Progenitor cell of endocrine pancreas (in vitro differentiated cells): ENCODE measurements around the gene TLR3. TPM values are rescaled to one million over a fixed set of nuclear protein-coding genes. Genes with fewer than 3 reads are reported as not detected.
A peak's percentile ranks its signal among the peaks of the same experiment; 100 is the strongest.

Source experiments
- DNase-seq: peaks from one replicate; pipeline ENCODE4 v3.0.0; 2021; ENCODE audit warnings: low spot score; ENCODE audit not compliant: unreplicated experiment
- H3K27ac Mint-ChIP-seq: 2 replicates; pipeline ENCODE4 v1.8.0; 2021; ENCODE audit warnings: mild to moderate bottlenecking, moderate library complexity, mixed read lengths
- H3K27me3 Mint-ChIP-seq: 2 replicates; pipeline ENCODE4 v1.8.0; 2021; ENCODE audit warnings: mixed read lengths
- H3K36me3 Mint-ChIP-seq: 2 replicates; pipeline ENCODE4 v1.8.0; 2022; ENCODE audit warnings: mixed read lengths; ENCODE audit not compliant: insufficient read depth
- H3K4me1 Mint-ChIP-seq: 2 replicates; pipeline ENCODE4 v1.8.0; 2021; ENCODE audit warnings: low read depth, mixed read lengths
- H3K4me3 Mint-ChIP-seq: 2 replicates; pipeline ENCODE4 v1.8.0; 2021; ENCODE audit warnings: low read depth, mild to moderate bottlenecking, moderate library complexity, mixed read lengths
- H3K9me3 Mint-ChIP-seq: 2 replicates; pipeline ENCODE4 v1.8.0; 2021; ENCODE audit warnings: low read depth, mixed read lengths
- total RNA-seq: library from RNA; stranded (reverse); gene quantifications from 2 replicates; pipeline ENCODE4 v1.2.1, GENCODE V29; 2021
- TF ChIP-seq, protein P1 (sequence below): fragments of 200-600 bp; sonication (generic); IDR thresholded peaks from one replicate; pipeline ENCODE4 v1.5.0; 2021; ENCODE audit warnings: antibody characterized with exemption, mild to moderate bottlenecking; ENCODE audit not compliant: unreplicated experiment

The TLR3 gene
- total RNA-seq, 1 donor from 2014 or later: not detected

DNA sequence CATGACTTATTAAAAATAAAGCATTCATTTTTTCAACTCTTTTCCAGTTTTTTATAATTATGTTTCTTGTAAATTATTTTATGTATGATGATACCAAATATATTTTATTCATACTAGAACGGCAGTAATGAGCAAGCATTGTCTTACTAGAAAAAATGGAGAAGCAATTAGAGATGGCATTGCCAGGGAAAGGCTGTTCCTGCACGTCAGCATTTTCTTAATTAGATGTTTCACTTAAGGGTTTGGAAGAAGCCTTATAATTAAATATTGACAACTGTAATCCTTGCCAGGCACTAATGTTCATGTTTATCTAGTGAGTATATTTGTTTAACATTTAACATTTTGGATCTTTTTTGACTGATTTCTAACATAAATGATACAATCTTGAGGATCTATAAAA is 52.1 kb downstream of the TLR3 start:
- Mint-ChIP-seq H3K36me3 (peaks cover 1% of the 10 kb centered on the region), H3K4me3 (no peak overlapping the region), H3K27ac (no peak overlapping the region), H3K9me3 (no peaks in the 10 kb centered on the region), H3K27me3 (peaks cover 10% of the 10 kb centered on the region), H3K4me1 (no peaks in the 10 kb centered on the region)
- TF ChIP-seq, protein P1, sequence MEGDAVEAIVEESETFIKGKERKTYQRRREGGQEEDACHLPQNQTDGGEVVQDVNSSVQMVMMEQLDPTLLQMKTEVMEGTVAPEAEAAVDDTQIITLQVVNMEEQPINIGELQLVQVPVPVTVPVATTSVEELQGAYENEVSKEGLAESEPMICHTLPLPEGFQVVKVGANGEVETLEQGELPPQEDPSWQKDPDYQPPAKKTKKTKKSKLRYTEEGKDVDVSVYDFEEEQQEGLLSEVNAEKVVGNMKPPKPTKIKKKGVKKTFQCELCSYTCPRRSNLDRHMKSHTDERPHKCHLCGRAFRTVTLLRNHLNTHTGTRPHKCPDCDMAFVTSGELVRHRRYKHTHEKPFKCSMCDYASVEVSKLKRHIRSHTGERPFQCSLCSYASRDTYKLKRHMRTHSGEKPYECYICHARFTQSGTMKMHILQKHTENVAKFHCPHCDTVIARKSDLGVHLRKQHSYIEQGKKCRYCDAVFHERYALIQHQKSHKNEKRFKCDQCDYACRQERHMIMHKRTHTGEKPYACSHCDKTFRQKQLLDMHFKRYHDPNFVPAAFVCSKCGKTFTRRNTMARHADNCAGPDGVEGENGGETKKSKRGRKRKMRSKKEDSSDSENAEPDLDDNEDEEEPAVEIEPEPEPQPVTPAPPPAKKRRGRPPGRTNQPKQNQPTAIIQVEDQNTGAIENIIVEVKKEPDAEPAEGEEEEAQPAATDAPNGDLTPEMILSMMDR: no peak
- no peak for DNase-seq

DNA sequence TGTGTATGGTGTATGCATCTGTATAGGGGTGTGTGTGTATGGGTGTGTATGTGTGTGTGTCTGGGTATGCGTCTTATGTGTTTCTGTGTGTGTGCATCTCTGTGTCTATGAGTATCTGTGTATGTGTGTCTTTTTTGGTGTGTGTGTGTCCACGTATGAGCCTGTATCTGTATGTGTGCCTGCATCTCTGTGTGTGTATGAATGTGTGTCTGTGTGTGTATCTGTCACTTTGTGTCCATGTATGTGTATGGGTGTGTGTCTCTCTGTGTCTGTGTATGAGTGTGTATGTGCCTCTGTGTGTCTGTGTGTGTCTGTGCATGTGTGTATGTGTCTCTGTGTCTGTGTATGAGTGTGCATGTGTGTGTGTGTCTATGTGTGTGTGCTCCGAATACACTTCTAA is 59.9 kb downstream of the TLR3 start:
- Mint-ChIP-seq H3K9me3 (no peaks in the 10 kb centered on the region), H3K4me3 (no peak overlapping the region), H3K36me3 (peaks cover 1% of the 10 kb centered on the region), H3K4me1 (peaks cover 22% of the 10 kb centered on the region), H3K27ac (no peak overlapping the region), H3K27me3 (no peaks in the 10 kb centered on the region)
- no peak for DNase-seq
- TF ChIP-seq, protein P1: no peak

DNA sequence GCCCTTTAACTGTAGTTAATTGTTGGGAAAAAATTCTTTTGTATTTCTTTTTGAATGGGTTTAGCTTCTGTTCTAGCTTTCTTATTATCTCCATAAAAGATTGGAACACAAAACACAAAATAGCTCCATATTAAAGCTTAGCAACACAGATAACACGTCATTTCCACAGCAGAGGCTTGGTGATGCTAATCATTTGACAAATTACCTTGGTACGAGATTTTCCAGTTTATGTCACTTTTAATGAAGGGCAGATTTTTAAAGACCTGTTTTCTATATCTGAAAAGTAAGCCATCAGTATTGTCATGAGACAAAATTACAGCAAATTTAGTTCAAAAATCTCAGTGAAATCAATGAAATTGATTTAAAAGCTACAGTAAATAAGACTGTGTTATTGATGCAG is 63.0 kb downstream of the TLR3 start:
- peak overlapping the region; percentile 89 for H3K27ac Mint-ChIP-seq
- no peaks in the 10 kb centered on the region for H3K36me3 Mint-ChIP-seq
- peaks cover 22% of the 10 kb centered on the region for H3K4me1 Mint-ChIP-seq
- peaks cover 3% of the 10 kb centered on the region for H3K27me3 Mint-ChIP-seq
- H3K9me3 Mint-ChIP-seq: no peaks in the 10 kb centered on the region
- TF ChIP-seq, protein P1: no peak
- no peak overlapping the region for H3K4me3 Mint-ChIP-seq
- no peak for DNase-seq

DNA sequence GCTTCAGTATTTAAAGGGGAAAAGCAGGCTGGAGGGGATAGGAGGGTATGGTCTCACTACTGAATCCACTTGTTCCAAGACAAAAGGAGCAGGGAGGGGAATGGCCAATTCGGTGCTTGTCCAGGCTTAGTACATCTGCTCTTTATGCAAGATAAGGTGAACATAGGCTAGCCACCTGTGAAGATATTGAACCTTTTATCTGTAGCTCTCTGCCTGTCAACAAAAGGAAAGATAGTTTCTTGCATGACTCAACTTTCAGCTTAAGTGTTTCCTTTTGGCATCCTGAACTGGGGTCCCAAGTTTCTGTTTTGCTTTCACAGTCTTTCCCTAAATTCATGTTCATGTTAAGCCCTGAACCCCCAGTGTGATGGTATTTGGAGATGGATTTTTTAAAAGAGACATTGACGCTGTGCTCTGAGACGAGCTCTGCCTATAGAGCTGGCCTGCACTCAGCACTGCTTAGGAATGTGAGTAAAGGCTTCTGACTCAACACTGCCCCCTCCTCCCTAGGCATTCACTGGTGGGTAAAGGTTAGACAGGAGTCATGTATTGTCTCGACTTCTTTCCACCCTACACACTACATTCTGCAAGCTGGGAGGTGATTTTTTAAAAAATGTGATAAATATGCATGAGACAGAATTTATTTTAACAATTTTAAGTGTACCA is 63.8 kb downstream of the TLR3 start:
- no peak for DNase-seq
- Mint-ChIP-seq H3K27ac (peak overlapping the region; percentile 89), H3K27me3 (peaks cover 3% of the 10 kb centered on the region), H3K9me3 (no peaks in the 10 kb centered on the region), H3K4me1 (peaks cover 22% of the 10 kb centered on the region), H3K36me3 (no peaks in the 10 kb centered on the region), H3K4me3 (peak overlapping the region; percentile 9)
- TF ChIP-seq, protein P1: peak; percentile 59

DNA sequence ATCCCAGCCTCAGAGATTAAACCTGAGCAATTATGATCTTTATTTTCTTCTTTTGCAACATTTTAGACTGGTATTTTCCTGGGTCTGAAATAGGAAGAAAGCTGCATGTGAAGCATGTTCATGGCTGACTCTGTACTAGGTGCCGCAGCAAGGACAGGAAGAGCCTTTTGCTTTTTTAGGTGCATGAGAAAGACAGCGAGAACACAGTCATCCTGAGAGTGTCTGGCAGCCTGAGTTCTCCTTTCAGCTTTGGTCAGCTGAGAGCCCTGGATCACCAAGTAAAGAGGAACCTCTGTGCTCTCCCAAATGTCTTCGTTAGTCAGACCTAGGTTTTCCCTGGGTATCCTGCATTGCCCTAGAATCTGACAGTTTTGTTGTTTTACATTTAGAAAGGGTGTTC is 65.3 kb downstream of the TLR3 start:
- TF ChIP-seq, protein P1: no peak
- H3K9me3 Mint-ChIP-seq: no peaks in the 10 kb centered on the region
- no peak overlapping the region for H3K4me3 Mint-ChIP-seq
- H3K4me1 Mint-ChIP-seq: peaks cover 22% of the 10 kb centered on the region
- no peaks in the 10 kb centered on the region for H3K36me3 Mint-ChIP-seq
- DNase-seq: no peak
- H3K27ac Mint-ChIP-seq: no peak overlapping the region
- H3K27me3 Mint-ChIP-seq: peaks cover 9% of the 10 kb centered on the region
